ENCODE data around the gene MS4A1. TPM values are rescaled to one million over a fixed set of nuclear protein-coding genes. Genes with fewer than 3 reads are reported as not detected.

Gene MS4A1
- total RNA-seq, 2 experiments from 2014 or later, result 488 to 603 TPM

- CTCF ChIA-PET (ENCODE audit: unreplicated experiment), result no interaction called here
- Histone ChIP-seq H3K27ac (ENCODE audit: low read depth, low read length, poor library complexity, severe bottlenecking) (peak overlapping the region; percentile 96), H3K36me3 (ENCODE audit: insufficient read depth, low read length) (peaks cover 4% of the 10 kb centered on the region; the same call in 1 of the 2 replicates), H3K4me2 (ENCODE audit: low read length) (no peak overlapping the region), H3K4me1 (ENCODE audit: insufficient read depth, low read length, poor library complexity, severe bottlenecking) (peaks cover 49% of the 10 kb centered on the region), H4K20me1 (ENCODE audit: insufficient read depth, low read length) (no peaks in the 10 kb centered on the region), H3K4me3 (ENCODE audit: low read depth, low read length, poor library complexity, severe bottlenecking) (no peak overlapping the region), H3K9me2 (ENCODE audit: insufficient read depth, low read length) (no peaks in the 10 kb centered on the region), H3K79me2 (ENCODE audit: insufficient read depth, low read depth, low read length) (no peaks in the 10 kb centered on the region), H2AFZ (ENCODE audit: low read length) (peak overlapping the region; percentile 51; the same call in 1 of the 2 replicates), H3K9me3 (ENCODE audit: low read length) (peaks cover 7% of the 10 kb centered on the region; the same call in 1 of the 2 replicates)
- intact Hi-C loops (cut with micrococcal nuclease; ENCODE audit: unreplicated experiment), result no loop called here
- DNase-seq (ENCODE audit: low spot score), result no peak
- POLR2A ChIA-PET, result interaction anchor here (0.7 to 2.1 kb wide), 4 partner anchors 14 to 29 kb away, joined by 5 to 9 read pairs (median 6); no protein-coding TSS in a partner anchor
- TF ChIP-seq EZH2phosphoT487 (IDR thresholded peaks at IDR 0.05; ENCODE audit: borderline replicate concordance, low read depth, low read length), result no peak
- TF ChIP-seq CTCF (conservative IDR thresholded peaks at IDR 0.05; ENCODE audit: low read length), result no peak
- BruUV-seq (replicated peaks), result no TSS peak
These were observed 44.7 kb downstream of the MS4A1 start for GRCh38 chr11:60500276-60500910.

GRCh38 chr11:60502221-60502775, 46.7 kb downstream of the MS4A1 start:
- TF ChIP-seq EZH2phosphoT487 (IDR thresholded peaks at IDR 0.05; ENCODE audit: borderline replicate concordance, low read depth, low read length) (no peak), CTCF (conservative IDR thresholded peaks at IDR 0.05; ENCODE audit: low read length) (no peak)
- H3K27ac ChIP-seq (ENCODE audit: low read depth, low read length, poor library complexity, severe bottlenecking), result no peak overlapping the region
- no peaks in the 10 kb centered on the region for H3K9me2 ChIP-seq (ENCODE audit: insufficient read depth, low read length)
- peaks cover 36% of the 10 kb centered on the region for H3K4me1 ChIP-seq (ENCODE audit: insufficient read depth, low read length, poor library complexity, severe bottlenecking)
- H3K79me2 ChIP-seq (ENCODE audit: insufficient read depth, low read depth, low read length), result no peaks in the 10 kb centered on the region
- BruUV-seq (replicated peaks), result no TSS peak
- intact Hi-C loops (cut with micrococcal nuclease; ENCODE audit: unreplicated experiment), result no loop called here
- no peaks in the 10 kb centered on the region for H4K20me1 ChIP-seq (ENCODE audit: insufficient read depth, low read length)
- ChIA-PET POLR2A (interaction anchor here (0.7 to 2.1 kb wide), 11 partner anchors 9 to 86 kb away, joined by 3 to 9 read pairs (median 5); partner anchors contain the start of gene MS4A1), CTCF (ENCODE audit: unreplicated experiment) (interaction anchor here (0.8 kb wide), 1 partner anchor 17 kb away, joined by 3 read pairs; no protein-coding TSS in a partner anchor)
- peaks cover 4% of the 10 kb centered on the region; the same call in 1 of the 2 replicates for H3K36me3 ChIP-seq (ENCODE audit: insufficient read depth, low read length)
- DNase-seq (ENCODE audit: low spot score), result no peak
- no peak overlapping the region; the same call in 1 of the 2 replicates for H2AFZ ChIP-seq (ENCODE audit: low read length)
- no peak overlapping the region for H3K4me3 ChIP-seq (ENCODE audit: low read depth, low read length, poor library complexity, severe bottlenecking)
- H3K9me3 ChIP-seq (ENCODE audit: low read length), result no peaks in the 10 kb centered on the region; the same call in 1 of the 2 replicates
- H3K4me2 ChIP-seq (ENCODE audit: low read length), result no peak overlapping the region
